ENCODE measurements around the gene CFAP77. TPM values are rescaled to one million over a fixed set of nuclear protein-coding genes. Genes with fewer than 3 reads are reported as not detected.

CFAP77 gene
- total and polyA plus RNA-seq, 2 of the 13 experiments (the other 11 are each of a cell fraction or from before 2014, with no cell fraction given), result not detected

- H3K4me2 ChIP-seq (ENCODE audit: low read depth, low read length), result no peak overlapping the region
- H3K4me3 ChIP-seq (replicated peaks in 1 of 3; ENCODE audit: insufficient read depth in 1 of 3, low read depth in 2 of 3, low read length in 3 of 3), result no peak overlapping the region
- CTCF ChIA-PET (ENCODE audit: low intra/inter-chr PET ratio, low total read pairs), result interaction anchor here (0.7 to 3.2 kb wide), 4 partner anchors 60 to 292 kb away, joined by 3 to 17 read pairs (median 4); no protein-coding TSS in a partner anchor
- H3K9ac ChIP-seq (ENCODE audit: insufficient read depth, low read depth, low read length), result no peak overlapping the region
- H3K27me3 ChIP-seq (ENCODE audit: control insufficient read depth in 1 of 2, insufficient read depth in 2 of 2, low read length in 2 of 2), result peaks cover 9 to 69% of the 10 kb centered on the region in 2 experiments
- intact Hi-C loops (cut with micrococcal nuclease; ENCODE audit: unreplicated experiment), result loop anchor here (1.0 to 10.0 kb wide), 3 partner anchors 67 to 292 kb away; partner anchors contain the start of gene CFAP77
- H2AFZ ChIP-seq (ENCODE audit: low read length), result no peak overlapping the region
- FAIRE-seq, result peak; percentile 76
- H3K36me3 ChIP-seq (replicated peaks in 1 of 2; ENCODE audit: control insufficient read depth in 1 of 2, insufficient read depth in 2 of 2, low read length in 2 of 2), result no peaks in the 10 kb centered on the region
- H4K20me1 ChIP-seq (ENCODE audit: insufficient read depth, low read length), result 0 out of 2 replicates have a peak, but pooled peaks cover 3% of the 10 kb centered on the region
- peak; percentile 35 for DNase-seq (ENCODE audit: low spot score)
- BruUV-seq (replicated peaks), result no TSS peak
- POLR2A ChIA-PET, result no interaction called here
- WGBS (ENCODE audit: low lambda C conversion rate), result 42% methylated on average over 23 of the region's 24 CpGs
- H3K4me1 ChIP-seq (ENCODE audit: insufficient read depth, low read length), result no peaks in the 10 kb centered on the region
- H3K27ac ChIP-seq (ENCODE audit: extremely low read length, insufficient read depth, low read length), result no peak overlapping the region
- peak; percentile 82 for ATAC-seq
- no peaks in the 10 kb centered on the region for H3K79me2 ChIP-seq (ENCODE audit: insufficient read depth, low read length)
- H3K9me3 ChIP-seq (ENCODE audit: low read length), result no peaks in the 10 kb centered on the region
- in situ Hi-C loops (cut with HindIII; ENCODE audit: extremely low pct_ligation_motif_present, low pct_unique_long_range_greater_than_20kb), result loop anchor here (5.0 to 10.0 kb wide), 2 partner anchors 69 to 93 kb away; partner anchors contain the start of gene CFAP77
- TF ChIP-seq SMC3 (IDR thresholded peaks at IDR 0.05; ENCODE audit: low read length) (peak; percentile 91), ZNF224 (CRISPR knock-in tag; IDR thresholded peaks at IDR 0.05) (no peak), SNAPC5 (CRISPR knock-in tag; IDR thresholded peaks at IDR 0.05; ENCODE audit: borderline replicate concordance) (no peak), ATF7-NPFF (CRISPR knock-in tag; IDR thresholded peaks at IDR 0.05; ENCODE audit: low read depth) (no peak), ZNF263 (CRISPR knock-in tag; IDR thresholded peaks at IDR 0.05) (peak; percentile 85), MXD4 (CRISPR knock-in tag; IDR thresholded peaks at IDR 0.05) (no peak), DPF2 (CRISPR knock-in tag; IDR thresholded peaks at IDR 0.05; ENCODE audit: borderline replicate concordance, low read depth) (no peak), ZFP36 (IDR thresholded peaks at IDR 0.05; ENCODE audit: borderline replicate concordance, low read depth, low read length, partially characterized antibody) (peak; percentile 37), ZMYM3 (CRISPR knock-in tag; IDR thresholded peaks at IDR 0.05) (no peak), ZNF431 (CRISPR knock-in tag; IDR thresholded peaks at IDR 0.05; ENCODE audit: borderline replicate concordance, low read depth) (no peak), ZNF124 (CRISPR knock-in tag; IDR thresholded peaks at IDR 0.05) (no peak), TFDP2 (CRISPR knock-in tag; IDR thresholded peaks at IDR 0.05) (no peak), KDM3A (CRISPR knock-in tag; IDR thresholded peaks at IDR 0.05; ENCODE audit: low read depth) (no peak), ZFP91 (CRISPR knock-in tag; IDR thresholded peaks at IDR 0.05; ENCODE audit: borderline replicate concordance) (0 out of 2 replicates have a peak, but pooled peaks have one; percentile 6)
- TF ChIP-seq, protein P1, sequence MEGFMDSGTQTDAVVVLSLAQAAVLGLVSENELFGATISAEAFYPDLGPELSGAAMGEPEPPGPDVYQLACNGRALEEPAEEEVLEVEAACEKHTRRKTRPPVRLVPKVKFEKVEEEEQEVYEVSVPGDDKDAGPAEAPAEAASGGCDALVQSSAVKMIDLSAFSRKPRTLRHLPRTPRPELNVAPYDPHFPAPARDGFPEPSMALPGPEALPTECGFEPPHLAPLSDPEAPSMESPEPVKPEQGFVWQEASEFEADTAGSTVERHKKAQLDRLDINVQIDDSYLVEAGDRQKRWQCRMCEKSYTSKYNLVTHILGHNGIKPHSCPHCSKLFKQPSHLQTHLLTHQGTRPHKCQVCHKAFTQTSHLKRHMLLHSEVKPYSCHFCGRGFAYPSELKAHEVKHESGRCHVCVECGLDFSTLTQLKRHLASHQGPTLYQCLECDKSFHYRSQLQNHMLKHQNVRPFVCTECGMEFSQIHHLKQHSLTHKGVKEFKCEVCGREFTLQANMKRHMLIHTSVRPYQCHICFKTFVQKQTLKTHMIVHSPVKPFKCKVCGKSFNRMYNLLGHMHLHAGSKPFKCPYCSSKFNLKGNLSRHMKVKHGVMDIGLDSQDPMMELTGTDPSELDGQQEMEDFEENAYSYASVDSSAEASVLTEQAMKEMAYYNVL (CRISPR knock-in tag; IDR thresholded peaks at IDR 0.05; ENCODE audit: borderline replicate concordance), result no peak
- TF ChIP-seq, protein P2, sequence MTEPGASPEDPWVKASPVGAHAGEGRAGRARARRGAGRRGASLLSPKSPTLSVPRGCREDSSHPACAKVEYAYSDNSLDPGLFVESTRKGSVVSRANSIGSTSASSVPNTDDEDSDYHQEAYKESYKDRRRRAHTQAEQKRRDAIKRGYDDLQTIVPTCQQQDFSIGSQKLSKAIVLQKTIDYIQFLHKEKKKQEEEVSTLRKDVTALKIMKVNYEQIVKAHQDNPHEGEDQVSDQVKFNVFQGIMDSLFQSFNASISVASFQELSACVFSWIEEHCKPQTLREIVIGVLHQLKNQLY (CRISPR knock-in tag; IDR thresholded peaks at IDR 0.05), result no peak
- TF ChIP-seq, protein P3, sequence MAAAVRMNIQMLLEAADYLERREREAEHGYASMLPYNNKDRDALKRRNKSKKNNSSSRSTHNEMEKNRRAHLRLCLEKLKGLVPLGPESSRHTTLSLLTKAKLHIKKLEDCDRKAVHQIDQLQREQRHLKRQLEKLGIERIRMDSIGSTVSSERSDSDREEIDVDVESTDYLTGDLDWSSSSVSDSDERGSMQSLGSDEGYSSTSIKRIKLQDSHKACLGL (CRISPR knock-in tag; IDR thresholded peaks at IDR 0.05), result no peak
Measured at GRCh38 chr9:132507670-132508469, 97.9 kb downstream of the CFAP77 start.
